Dedifferentiated amniotic fluid mesenchymal stem cell (primary cell): ENCODE data around the gene MPHOSPH8.

Source experiments
- DNase-seq: peaks from one replicate; pipeline ENCODE4 v3.0.0-alpha.2; 2016; ENCODE audit errors: extremely low spot score

Gene MPHOSPH8, protein sequence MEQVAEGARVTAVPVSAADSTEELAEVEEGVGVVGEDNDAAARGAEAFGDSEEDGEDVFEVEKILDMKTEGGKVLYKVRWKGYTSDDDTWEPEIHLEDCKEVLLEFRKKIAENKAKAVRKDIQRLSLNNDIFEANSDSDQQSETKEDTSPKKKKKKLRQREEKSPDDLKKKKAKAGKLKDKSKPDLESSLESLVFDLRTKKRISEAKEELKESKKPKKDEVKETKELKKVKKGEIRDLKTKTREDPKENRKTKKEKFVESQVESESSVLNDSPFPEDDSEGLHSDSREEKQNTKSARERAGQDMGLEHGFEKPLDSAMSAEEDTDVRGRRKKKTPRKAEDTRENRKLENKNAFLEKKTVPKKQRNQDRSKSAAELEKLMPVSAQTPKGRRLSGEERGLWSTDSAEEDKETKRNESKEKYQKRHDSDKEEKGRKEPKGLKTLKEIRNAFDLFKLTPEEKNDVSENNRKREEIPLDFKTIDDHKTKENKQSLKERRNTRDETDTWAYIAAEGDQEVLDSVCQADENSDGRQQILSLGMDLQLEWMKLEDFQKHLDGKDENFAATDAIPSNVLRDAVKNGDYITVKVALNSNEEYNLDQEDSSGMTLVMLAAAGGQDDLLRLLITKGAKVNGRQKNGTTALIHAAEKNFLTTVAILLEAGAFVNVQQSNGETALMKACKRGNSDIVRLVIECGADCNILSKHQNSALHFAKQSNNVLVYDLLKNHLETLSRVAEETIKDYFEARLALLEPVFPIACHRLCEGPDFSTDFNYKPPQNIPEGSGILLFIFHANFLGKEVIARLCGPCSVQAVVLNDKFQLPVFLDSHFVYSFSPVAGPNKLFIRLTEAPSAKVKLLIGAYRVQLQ

DNA sequence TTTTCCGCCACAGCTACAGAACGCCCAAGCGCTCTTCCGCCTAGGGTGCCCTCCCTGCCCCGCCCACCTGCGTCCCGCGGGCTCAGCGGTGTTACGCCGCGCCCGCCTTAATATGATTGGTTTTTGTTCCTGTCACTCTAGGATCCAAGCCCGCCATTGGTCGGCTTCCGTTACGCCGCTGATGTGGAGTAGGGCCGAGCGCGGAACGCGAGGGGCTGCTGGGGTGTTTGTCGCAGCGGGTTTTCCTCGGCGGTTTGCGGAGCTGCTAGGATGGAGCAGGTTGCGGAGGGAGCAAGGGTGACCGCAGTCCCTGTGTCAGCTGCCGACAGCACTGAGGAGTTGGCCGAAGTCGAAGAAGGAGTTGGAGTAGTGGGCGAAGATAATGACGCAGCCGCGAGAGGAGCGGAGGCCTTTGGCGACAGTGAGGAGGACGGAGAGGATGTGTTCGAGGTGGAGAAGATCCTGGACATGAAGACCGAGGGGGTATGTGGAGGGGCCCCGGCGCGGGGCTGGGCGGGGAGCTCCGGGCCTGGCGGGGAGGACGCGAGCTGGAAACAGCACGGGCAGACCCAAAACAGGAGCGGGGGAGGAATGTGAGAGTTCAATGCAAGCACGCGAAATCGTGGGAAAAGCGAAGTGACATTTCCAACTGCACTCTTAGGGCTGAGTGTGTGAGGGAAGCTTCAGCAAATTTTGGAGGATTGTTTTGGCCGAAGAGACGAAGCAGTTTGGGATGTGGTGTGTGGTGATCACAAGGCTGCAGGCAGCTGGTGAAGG, at the start of gene MPHOSPH8:
TSS of gene MPHOSPH8 (plus strand) at position 181 of the 777 bp plus-strand sequence. CDS start at position 271, 90 bp downstream.
- DNase-seq, result peak; percentile 96

DNA sequence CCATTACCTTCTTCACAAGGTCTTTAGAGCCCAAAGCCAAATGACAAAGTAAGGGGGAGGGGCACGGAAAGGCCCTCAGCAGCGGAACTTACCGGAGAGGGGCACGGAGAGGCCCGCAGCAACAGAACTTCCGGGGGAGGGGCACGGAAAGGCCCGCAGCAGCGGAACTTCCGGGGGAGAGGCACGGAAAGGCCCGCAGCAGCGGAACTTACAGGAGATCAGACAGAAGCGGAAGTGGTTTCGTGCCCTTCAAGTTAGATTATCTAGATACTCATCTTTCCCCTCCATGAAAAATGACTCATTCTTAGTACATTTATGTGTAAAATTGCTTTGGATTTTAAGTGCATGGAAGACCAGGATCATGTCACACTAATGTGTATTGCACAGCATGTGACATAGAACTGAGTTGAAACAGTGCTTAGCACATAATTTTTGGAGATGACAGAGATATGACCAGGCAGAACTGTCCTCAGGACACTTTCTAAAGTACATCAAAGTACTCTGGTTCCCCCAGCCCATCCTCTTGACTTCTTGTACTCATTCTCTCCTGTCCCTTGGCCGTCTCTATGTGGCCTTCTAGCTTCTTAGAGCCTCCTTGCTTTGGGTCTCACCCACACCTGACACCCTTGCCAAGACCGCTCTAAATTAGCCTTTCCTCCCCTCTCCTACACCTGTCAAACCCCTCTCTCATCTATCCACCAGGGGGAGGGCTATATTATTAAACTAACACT, 46.4 kb upstream of the MPHOSPH8 start:
- DNase-seq, result no peak

DNA sequence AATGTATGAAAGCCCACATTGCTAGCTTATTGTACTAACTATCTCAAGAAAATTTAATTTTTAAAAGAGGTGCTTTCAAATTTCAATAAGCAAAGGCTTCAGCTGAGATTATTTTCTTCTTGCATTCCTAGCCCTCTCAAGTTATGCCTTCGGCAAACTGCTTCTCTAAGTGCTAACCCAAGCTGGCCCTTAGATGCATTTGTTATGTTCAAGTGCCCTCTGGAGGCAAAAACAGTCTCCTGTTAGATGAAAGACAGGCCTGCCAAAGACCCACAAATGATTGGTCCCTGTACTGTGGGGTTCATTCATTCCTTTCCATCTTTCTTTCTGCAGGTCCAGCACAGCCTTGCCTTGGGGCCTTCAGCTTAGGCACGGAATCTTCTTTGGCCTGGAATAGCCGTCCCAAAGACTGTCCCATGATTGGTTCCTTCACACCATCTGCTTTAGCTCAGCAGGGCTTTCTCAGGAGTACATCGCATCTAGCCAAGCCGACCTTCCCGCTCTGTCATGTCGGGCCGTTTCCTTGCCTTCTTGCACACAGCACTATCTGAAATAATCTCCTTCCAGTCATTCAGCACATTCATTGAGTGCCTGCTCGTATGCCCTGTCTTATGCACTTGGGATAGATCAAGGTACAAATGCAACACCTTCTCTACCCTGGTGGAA, 45.7 kb upstream of the MPHOSPH8 start:
- no peak for DNase-seq

DNA sequence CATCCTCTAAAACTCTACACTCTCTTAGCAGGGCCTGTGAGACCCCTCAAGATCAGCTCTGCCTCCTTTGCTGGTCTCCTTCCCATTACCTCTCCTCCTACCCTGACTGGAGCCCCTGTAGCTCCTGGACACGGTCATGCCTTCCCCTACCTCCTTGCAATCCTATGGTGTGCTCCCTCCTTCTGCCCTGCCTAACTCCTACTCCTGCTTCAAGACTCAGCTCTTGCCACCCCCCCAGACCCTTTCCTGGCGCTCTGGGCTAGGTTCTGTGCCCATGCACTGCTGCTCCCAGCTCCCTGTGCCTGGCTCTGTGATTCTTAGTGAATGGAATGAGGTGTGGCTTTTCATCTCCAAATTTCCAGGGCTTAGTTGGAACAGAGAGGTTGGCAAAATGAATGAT, 44.1 kb upstream of the MPHOSPH8 start:
- DNase-seq, result no peak

DNA sequence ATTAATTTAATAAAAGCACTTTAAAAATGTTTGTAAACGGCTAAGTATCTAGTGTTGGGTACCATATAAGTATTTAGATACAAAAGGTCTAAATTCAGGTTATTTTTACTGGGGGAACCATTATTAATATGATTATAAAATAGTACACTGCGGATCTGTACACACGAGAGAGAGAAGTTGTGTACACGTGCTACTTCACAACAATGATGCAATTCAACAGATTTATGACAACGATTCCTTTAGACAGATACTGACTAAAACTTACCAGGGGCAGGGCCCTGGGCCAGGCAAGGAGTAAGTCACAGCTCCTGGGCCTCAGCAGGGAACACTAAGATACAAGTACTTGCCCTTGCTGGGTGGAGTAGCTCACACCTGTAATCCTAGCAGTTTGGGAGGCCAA, 43.0 kb upstream of the MPHOSPH8 start:
- DNase-seq, result no peak

DNA sequence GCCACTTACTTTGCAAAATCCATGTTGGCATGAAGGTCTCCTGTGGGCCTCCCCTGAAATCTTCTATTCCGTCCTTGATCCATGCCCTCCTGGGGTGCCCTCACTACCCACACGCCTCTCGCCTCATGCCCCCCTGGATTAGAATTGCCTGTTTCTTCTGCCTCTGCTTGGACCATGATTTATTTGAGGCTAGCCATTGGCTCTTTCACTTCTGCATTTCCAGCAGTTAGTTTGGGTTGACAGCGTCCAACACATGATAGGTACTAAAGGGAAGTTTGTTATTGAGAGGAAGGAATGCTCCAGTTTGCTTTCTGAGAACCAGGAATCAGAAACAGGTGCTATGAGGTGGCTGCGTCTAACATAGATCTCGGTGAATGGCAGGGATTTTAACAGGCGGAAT, 41.6 kb upstream of the MPHOSPH8 start:
- DNase-seq, result no peak

DNA sequence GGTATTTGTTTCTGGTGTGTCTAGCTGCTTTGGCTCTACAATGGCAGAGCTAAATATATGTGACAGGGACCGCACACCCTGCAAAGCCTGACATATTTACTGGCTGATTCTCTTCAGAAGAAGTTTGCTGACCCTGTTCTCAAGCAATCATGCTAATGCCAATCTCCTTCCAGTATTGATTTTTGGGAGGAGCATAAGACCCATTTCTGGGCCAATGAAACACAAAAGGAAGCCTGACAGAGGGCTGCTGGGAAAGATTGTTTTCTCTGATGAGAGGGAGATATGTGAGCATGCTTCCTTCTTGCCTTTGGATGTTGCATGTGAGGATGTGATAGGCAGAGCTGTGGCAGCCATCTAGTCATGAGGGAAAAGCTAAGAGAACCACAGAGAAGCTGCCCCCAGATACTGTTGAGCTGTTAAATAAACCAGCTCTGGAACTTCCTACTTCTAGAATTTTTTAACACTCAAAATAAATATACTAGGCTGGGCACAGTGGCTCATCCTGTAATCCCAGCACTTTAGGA, 40.7 kb upstream of the MPHOSPH8 start:
- DNase-seq, result no peak

DNA sequence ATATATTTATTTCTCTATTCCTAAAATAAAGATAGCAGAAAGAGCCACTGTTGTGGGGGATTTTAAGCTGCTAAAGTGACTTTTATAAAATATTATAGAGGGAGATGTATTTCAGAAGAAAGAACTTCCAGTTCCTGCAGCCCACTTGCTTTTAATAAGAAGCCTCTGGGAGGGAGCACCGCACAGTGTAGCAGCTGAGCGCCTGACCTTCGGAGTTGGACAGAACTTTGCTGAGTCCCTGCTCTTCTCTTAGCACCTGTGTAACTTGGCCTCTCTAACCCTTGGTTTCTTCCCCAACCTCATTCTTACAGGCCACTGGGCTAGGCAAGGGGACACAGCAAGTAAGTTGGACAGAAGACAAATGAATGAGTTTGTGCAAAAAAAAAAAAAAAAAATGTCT, 37.4 kb upstream of the MPHOSPH8 start:
- DNase-seq, result no peak

DNA sequence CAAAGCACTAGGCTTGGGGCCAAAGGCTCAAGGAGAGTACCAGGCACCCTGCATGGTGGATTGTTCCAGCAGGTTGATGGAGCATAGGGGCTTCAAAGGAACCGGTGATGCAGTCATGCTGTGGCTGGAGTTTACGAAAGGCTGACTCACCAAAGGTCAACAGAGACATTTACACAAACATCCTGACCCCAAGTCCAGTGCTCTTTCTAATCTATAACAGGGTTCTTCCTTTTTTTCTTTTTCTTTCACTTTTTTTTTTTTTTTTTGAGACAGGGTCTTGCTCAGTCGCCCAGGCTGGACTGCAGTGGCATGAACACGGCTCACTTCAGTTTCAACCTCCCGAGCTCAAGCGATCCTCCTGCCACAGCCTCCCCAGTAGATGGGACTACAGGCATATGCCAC, 36.5 kb upstream of the MPHOSPH8 start:
- no peak for DNase-seq

DNA sequence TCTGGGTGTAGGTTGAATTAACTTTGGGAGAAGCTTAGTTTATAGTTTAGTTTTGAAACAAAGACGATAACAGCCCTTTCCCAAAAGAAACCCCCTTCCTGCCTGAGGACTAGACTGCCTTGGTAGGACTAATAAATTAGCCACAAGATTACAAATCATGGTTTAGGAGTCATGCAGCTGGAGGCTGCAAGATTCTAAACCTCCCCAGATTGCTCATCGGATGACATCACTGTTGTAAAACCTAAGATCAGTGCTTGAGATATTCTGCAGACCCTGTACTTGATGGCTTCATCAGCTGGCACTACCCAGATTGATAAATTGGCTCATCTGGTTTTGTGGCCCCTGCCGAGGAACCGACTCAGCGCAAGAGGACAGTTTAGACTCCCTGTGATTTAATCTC, 35.9 kb upstream of the MPHOSPH8 start:
- no peak for DNase-seq

DNA sequence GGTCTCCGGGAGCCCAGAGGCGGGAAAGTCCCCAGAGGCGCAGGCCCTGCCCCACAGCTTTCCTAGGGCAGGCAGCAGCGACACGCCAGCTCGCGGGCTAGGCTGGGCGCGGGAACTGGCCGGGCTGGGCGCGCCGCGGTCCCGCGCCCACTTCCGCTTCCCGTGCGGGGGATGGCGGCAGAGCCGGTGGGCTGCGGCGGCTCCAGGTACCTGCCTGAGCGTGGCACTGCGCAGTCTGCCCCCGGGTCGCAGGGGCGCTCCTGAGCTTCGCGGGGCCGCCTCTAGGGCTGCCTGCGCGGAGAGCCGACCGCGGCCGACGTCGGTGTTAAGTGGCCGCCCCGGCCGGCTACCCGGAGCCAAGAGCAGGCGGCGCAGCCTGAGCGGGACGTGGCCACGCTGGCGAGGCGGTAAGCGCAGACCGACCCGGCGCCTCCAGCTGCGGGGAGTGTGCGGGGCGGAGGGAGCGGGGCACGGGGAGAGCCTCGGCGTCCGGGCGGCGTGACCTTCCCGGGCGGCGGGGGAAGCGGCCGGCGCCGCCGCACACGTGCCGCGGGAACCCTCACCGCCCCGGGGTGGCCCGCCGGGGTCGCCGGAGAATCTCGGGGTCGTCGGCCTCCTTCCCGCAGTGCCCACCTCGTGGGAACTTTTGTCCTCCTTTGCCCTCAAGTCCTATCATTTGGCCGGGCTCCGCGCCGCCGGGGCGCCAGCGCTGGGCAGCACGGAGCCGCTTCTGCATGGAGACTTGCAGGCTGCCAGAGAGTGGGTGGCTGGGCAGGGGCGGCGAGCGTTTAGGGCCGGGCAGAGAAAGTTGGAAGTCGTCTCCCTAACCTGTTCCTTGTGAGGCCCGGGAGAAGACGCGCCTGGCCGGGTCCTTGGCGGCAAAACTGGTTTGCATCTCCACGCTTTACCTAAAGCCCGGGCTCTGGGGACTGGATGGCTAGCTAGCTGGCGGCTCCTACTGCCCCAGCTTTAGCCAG, 31.4 kb upstream of the MPHOSPH8 start:
- no peak for DNase-seq

DNA sequence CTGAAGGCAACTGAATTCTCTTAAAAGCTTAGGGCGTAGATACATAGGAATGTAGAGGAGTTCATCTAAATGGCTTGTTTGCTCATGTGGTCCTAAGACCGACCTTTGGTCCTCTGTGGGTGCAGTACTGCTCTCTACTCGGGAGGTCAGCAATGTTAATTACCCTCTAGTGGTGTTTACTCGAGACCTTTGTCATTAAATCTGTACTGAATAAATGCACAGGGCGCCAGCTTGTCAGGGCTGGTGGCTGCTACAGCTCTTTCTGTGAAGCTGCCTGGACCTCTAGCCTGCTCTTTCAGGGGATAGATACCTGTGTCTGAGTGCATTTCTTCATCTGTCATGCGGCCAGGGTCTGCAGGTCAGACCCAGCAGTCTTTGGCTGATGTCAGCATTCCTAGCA, 29.2 kb upstream of the MPHOSPH8 start:
- no peak for DNase-seq

DNA sequence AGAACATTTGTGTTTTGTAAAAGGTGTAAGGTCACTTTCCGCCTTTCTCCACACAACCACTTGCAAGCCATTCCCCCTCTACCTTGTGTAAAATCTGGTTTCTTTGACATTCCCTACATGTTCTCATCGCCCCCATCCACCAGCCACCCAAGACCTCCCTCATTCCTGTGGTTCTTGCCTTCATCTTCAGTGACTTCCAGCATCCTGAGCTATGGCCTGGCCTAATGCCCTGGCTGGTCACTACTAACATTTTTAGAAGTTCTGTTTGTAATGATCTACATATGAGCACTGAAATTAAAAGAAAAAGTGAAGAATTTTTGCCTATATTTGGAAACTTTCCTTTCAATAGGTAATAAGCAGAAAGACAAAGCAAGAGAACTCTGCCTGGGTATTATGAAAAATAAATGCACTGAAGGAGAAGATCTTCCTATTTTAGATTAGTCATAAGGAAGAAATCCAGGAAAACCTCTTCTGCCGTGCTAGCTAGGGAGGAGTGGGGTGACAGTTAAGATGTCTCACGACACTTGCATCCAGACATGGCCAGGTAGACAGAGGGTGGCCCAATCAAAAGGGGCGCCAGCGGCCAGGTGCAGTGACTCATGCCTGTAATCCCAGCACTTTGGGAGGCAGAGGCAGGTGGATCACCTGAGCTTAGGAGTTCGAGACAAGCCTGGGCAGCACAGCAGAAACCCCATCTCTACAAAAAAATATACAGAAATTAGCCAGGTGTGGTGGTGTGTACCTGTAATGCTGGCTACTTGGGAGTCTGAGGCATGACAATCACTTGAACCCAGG, 28.1 kb upstream of the MPHOSPH8 start:
- DNase-seq, result no peak

DNA sequence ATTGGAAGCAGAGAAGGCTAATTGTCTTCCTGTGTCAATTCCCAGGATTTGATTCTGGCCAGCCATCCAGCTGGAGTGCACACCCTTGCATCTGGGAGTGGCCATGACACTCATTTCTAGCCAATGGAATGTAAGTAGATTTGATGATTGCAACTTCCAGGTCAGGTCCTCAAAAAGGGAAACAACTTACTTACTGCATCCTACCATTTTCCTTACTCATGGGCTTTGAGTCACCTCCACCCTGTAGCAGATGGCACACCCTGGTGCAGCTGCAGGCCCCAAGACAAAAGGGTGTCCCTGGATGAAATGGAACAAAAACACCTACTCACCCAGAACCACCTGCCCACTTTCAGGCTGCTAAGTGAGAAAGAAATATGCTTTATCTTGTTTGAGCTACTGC, 27.3 kb upstream of the MPHOSPH8 start:
- no peak for DNase-seq

DNA sequence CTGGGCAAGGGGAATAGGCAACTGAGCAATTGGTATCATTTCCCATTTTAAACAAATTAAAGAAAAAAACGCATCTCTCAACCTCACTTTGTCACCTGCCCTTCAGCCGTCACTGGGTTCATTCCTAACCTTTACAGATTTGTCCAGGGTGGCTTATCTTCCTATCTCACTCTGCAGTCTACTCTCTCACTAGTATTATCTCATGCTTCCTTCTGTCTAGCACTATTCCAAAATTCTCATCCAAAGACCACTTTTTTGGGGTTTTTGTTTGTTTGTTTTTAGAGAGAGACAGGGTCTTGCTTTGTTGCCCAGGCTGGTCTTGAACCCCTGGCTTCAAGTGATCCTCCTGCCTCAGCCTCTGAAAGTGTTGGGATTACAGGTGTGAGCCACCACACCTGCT, 26.7 kb upstream of the MPHOSPH8 start:
- DNase-seq, result no peak

DNA sequence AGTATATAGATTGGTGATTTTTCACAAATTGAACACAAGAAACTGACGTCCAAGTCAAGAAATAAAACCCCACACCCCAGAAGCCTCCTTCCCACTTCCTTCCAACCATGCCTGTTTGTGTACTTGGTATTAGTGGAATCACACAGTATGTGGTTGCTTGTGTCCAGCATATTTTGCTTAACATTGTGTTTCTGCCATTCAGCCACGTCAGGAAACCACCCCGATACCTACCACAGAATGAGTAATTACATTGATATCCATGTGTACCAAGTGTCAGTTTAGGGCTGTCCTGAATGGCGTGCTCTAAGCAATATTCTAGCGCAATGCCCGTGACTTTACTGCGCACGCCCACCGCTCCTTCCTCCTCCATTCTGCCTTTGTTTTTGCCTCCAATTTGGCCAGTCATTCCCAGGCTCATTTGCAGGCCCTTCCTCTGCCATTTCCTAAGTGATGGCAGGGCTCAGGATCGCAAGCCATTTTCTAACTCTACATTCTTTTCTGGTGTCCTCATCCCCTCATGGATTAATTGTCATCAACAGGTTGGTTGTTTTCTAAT, 25.9 kb upstream of the MPHOSPH8 start:
- no peak for DNase-seq

DNA sequence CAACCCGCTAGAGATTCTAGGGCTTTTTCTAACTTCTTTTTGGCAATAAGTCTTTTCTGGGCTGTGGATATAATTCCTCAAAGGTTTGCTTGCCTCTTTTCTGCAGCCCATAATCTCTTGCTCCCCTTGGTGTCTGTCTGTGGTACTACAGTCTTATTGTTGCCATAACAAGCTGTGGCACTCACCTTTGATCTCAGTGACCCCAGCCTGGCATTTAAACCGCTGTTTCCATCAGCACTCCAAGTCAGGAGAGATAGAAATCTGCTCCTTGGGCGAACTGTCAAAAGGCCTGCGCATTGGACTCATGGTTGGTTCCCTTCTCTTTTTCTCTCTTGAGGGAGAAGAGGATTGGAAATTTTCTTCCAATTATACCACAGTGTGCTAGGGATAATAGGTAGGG, 14.5 kb upstream of the MPHOSPH8 start:
- no peak for DNase-seq

DNA sequence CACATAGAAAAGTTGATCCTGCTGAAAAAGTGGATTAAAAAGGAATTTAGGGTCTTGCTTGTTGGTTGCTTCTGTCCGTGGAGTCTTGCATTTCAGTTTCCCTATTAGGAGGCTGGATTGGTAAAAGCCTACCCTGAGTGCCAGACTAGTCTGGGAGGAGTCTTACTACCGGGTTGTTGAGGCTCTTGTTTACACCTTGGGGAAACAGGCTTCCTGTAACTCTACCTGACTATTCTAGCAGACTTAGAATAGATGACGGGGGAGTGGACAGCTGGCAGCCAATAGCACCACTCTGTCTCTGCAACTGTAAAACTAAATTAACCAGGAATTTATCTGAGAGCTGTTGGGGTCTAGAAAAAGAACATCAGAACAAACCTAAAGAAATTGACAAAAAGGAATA, 11.3 kb upstream of the MPHOSPH8 start:
- no peak for DNase-seq
